Parathyroid adenoma (tissue), 2 donors: ENCODE results near the gene PRKCE.
A peak's percentile ranks its signal among the peaks of the same experiment; 100 is the strongest.

Experiments used
- H2AFZ ChIP-seq: fragments of 300-600 bp; sonication (generic); one replicate; pipeline ENCODE4 v1.7.0; 2017; ENCODE audit warnings: antibody characterized with exemption, mild to moderate bottlenecking
- H3K27ac ChIP-seq: fragments of 300-600 bp; sonication (generic); one replicate; pipeline ENCODE4 v1.7.0; 2017
- H3K27me3 ChIP-seq: fragments of 300-600 bp; sonication (generic); one replicate; pipeline ENCODE4 v1.7.0; 2017; ENCODE audit warnings: low read length; ENCODE audit not compliant: control insufficient read depth, insufficient read depth
- H3K36me3 ChIP-seq: fragments of 300-600 bp; sonication (generic); one replicate; pipeline ENCODE4 v1.7.0; 2017; ENCODE audit warnings: low read length; ENCODE audit not compliant: control insufficient read depth, insufficient read depth
- H3K4me1 ChIP-seq: fragments of 300-600 bp; sonication (generic); one replicate; pipeline ENCODE4 v1.7.0; 2017; ENCODE audit warnings: control low read depth
- H3K4me2 ChIP-seq: fragments of 300-600 bp; sonication (generic); one replicate; pipeline ENCODE4 v1.7.0; 2017; ENCODE audit warnings: low read length
- H3K4me3 ChIP-seq: fragments of 300-600 bp; sonication (generic); one replicate; pipeline ENCODE4 v1.7.0; 2017; ENCODE audit warnings: low read depth, low read length
- H3K79me2 ChIP-seq: fragments of 300-600 bp; sonication (generic); one replicate; pipeline ENCODE4 v1.7.0; 2017; ENCODE audit warnings: control low read depth
- H3K9ac ChIP-seq: fragments of 300-600 bp; sonication (generic); one replicate; pipeline ENCODE4 v1.7.0; 2017; ENCODE audit warnings: mild to moderate bottlenecking
- H3K9me3 ChIP-seq: fragments of 300-600 bp; sonication (generic); one replicate; pipeline ENCODE4 v1.7.0; 2017; ENCODE audit warnings: low read length; ENCODE audit not compliant: control insufficient read depth
- CTCF ChIP-seq: fragments of 300-600 bp; sonication (generic); IDR thresholded peaks from one replicate; pipeline ENCODE4 v1.7.0; 2017; ENCODE audit warnings: antibody characterized with exemption, mild to moderate bottlenecking
- donor health status: primary hyperparathyroidism.

PRKCE gene

GRCh38 chr2:45768208-45768607 lies 116.7 kb downstream of the PRKCE start:
- Histone ChIP-seq H3K9me3 (no peaks in the 10 kb centered on the region), H3K4me2 (no peak overlapping the region), H3K4me3 (no peak overlapping the region), H3K4me1 (peaks cover 50% of the 10 kb centered on the region), H3K27me3 (no peaks in the 10 kb centered on the region), H3K9ac (no peak overlapping the region), H3K79me2 (peaks cover 55% of the 10 kb centered on the region), H2AFZ (no peak overlapping the region), H3K36me3 (no peaks in the 10 kb centered on the region), H3K27ac (no peak overlapping the region)
- TF ChIP-seq CTCF, result no peak

DNA sequence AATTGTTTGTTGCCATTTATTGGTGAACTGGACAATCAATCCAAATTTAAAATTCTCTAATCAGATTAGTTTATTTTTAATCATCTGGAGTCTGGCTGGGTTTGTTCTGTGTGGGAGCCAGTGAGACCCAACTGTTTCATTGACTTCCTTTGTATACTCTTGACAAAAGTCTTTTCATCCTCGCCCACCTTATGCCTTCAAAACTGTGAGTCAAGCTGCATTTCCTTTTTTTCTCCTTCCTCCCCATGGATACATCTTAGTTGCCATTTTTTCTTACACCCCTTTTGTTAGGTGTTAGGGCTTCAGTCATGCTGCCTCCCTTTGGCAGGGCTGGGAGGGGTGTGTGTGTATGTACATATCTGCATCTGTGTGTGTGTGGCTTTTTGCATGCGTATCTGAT lies 117.6 kb downstream of the PRKCE start:
- H3K36me3 ChIP-seq, result no peaks in the 10 kb centered on the region
- H3K4me2 ChIP-seq, result no peak overlapping the region
- H3K79me2 ChIP-seq, result peaks cover 53% of the 10 kb centered on the region
- no peak for TF ChIP-seq CTCF
- no peak overlapping the region for H2AFZ ChIP-seq
- H3K4me1 ChIP-seq, result peaks cover 44% of the 10 kb centered on the region
- no peaks in the 10 kb centered on the region for H3K27me3 ChIP-seq
- H3K9ac ChIP-seq, result no peak overlapping the region
- no peak overlapping the region for H3K4me3 ChIP-seq
- H3K9me3 ChIP-seq, result no peaks in the 10 kb centered on the region
- no peak overlapping the region for H3K27ac ChIP-seq

DNA sequence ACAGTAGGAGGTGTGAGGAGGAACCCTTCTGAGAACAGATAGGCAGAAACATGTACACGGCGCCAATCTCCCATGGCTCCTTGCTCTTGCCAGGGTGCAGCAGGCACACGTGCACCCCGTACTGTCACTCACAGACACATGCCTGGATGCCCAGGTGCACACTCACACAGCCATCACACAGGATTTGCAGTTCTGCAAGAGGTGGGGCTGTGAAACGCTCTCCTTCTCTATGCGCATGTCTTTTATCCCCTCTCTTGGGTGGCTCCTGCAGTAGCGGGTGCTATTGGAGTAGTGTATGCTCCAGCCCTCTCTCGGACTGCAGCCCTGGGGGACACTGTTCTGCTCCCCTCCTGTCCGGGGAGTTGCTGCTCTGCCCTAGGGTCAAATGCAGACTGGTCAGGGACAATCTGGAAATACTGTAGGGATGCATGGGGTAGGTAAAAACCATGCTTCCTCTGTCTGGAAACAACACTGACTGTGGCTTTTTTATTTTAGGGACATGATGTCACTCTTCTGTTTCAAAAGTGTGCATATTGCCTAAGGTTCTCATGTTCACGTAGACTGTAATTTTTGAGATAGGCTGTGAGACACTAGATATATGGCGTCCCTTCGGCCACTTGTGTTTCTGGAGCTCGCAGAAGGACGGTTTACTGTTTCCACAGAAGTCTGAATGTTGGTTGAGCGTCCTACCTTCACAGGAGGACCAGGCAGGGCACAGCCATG lies 118.5 kb downstream of the PRKCE start:
- H2AFZ ChIP-seq, result no peak overlapping the region
- no peaks in the 10 kb centered on the region for H3K9me3 ChIP-seq
- H3K4me1 ChIP-seq, result peaks cover 41% of the 10 kb centered on the region
- no peak for TF ChIP-seq CTCF
- H3K36me3 ChIP-seq, result no peaks in the 10 kb centered on the region
- H3K4me3 ChIP-seq, result no peak overlapping the region
- H3K27ac ChIP-seq, result no peak overlapping the region
- H3K4me2 ChIP-seq, result no peak overlapping the region
- H3K9ac ChIP-seq, result no peak overlapping the region
- peaks cover 53% of the 10 kb centered on the region for H3K79me2 ChIP-seq
- H3K27me3 ChIP-seq, result no peaks in the 10 kb centered on the region

GRCh38 chr2:45770811-45771210 lies 119.3 kb downstream of the PRKCE start:
- Histone ChIP-seq H3K27me3 (no peaks in the 10 kb centered on the region), H3K9me3 (no peaks in the 10 kb centered on the region), H3K27ac (peak overlapping the region; percentile 70), H2AFZ (peak overlapping the region; percentile 60), H3K9ac (no peak overlapping the region), H3K4me1 (peaks cover 34% of the 10 kb centered on the region), H3K4me3 (peak overlapping the region; percentile 11), H3K4me2 (peak overlapping the region; percentile 3), H3K79me2 (peaks cover 53% of the 10 kb centered on the region), H3K36me3 (no peaks in the 10 kb centered on the region)
- TF ChIP-seq CTCF, result no peak

- H3K79me2 ChIP-seq, result peaks cover 53% of the 10 kb centered on the region
- no peaks in the 10 kb centered on the region for H3K27me3 ChIP-seq
- no peak overlapping the region for H3K9ac ChIP-seq
- H3K9me3 ChIP-seq, result no peaks in the 10 kb centered on the region
- no peaks in the 10 kb centered on the region for H3K36me3 ChIP-seq
- H2AFZ ChIP-seq, result peak overlapping the region; percentile 60
- peak overlapping the region; percentile 70 for H3K27ac ChIP-seq
- peak overlapping the region; percentile 3 for H3K4me2 ChIP-seq
- TF ChIP-seq CTCF, result peak; percentile 27
- peaks cover 31% of the 10 kb centered on the region for H3K4me1 ChIP-seq
- H3K4me3 ChIP-seq, result peak overlapping the region; percentile 11
These were observed 119.8 kb downstream of the PRKCE start for GRCh38 chr2:45771261-45771660.
